WI38 (cell line): ENCODE results near the gene AGPAT3.

Experiments
- H3K4me3 ChIP-seq: 2 replicates; pipeline ENCODE4 v1.5.1; 2011; ENCODE audit warnings: low read depth, mild to moderate bottlenecking, control low read depth, low read length
- CTCF ChIP-seq: IDR thresholded peaks from 2 replicates; pipeline ENCODE4 v1.5.1; 2012; ENCODE audit warnings: low read depth, mild to moderate bottlenecking, control low read depth, low read length

Gene AGPAT3

GRCh38 chr21:43864962-43865539 lies at the start of gene AGPAT3:
Gene AGPAT3 (plus strand): TSS chr21:43865223. CDS start chr21:43959682, 94,459 bp downstream.
- no peak for TF ChIP-seq CTCF
- H3K4me3 ChIP-seq, result peak within 1 kb of the TSS; percentile 69

DNA sequence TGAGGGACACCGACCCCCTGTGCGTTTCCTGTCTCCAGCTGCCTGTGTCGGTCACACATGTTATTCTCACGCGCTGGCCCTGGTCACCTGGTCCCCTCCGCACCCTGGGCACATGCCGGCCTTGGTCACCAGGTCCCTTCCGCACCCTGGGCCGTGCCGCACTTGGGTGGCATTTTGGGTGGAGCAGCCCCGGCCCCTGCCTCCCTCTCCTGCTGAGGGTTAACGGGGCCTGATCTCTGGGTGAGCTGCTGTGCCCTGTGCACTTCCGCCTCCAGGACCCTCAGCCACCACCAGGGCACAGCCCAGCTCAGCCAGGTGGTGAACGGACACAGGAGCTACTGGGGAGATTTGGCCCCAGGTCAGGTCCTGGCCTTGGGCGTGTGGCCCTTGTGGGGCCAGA lies 49.0 kb upstream of the AGPAT3 start:
- H3K4me3 ChIP-seq, result no peak overlapping the region
- no peak for TF ChIP-seq CTCF

GRCh38 chr21:43816611-43817071 lies 48.4 kb upstream of the AGPAT3 start:
- H3K4me3 ChIP-seq, result no peak overlapping the region
- no peak for TF ChIP-seq CTCF

DNA sequence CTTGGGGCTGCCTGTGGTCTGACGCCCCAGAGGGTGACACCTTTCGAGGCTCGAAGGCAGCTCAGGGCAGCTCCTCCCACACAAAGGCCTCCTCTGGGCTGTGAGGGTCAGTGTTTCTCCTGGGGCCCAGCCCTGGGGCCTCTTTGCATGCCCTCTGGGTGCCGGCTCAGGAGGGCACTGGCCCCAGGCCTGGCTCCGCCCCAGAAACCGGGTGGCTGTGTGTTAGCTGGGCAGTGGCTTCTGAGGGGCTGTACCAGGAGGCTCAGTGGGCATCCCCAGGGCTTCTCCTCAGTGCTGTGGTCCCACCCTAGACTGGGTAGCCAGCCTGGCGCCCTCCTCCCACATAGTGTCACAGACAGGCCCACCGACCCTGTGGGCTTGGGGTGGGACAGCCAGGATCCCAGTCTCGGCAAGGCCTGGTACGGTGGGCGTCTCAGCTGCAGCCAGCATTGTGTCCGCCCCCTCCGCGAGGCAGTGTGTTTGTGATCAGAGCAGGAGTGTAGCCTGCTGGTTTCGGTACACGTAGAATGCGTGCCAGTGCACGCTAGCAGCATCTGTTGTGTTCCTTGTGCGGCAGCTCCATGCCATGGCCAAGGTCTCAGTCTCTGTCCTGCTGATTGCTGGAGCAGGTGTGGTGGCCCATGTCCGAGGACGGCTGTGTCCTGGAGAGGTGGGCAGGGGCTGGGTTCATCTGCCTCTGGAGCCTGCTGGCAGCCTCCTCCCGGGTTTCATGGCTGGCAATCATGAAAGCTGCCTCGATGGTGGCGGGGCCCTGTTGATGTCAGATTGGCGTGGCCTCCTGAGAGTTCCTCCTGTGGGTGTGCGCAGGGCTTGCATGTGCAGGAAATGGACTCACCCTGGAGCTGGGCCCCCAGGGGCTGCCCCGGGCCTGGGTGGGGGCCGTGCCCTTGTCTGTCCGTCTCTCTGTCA lies 47.6 kb upstream of the AGPAT3 start:
- TF ChIP-seq CTCF, result no peak
- no peak overlapping the region for H3K4me3 ChIP-seq

DNA sequence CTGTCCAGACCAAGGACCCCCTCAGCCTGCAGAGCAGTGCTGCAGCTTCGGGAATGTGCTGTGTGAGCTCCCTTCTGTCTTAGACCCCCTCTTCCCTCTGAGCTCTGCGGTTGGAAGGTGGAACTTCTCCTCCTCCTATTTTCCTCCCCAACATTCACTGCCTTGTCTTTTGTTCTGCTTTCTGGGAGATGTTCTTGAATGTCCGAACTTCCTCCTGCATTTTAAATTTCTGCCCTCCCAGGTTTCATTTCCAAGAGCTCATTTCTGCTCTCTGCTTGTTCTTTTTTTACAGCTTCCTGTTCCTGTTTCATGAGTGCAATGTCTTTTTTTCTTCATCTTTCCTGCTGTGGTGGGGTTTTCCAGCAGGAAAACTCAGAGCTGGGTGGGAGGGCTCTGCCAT lies 46.3 kb upstream of the AGPAT3 start:
- H3K4me3 ChIP-seq, result no peak overlapping the region
- no peak for TF ChIP-seq CTCF

GRCh38 chr21:43819511-43820405 lies 45.3 kb upstream of the AGPAT3 start:
- TF ChIP-seq CTCF, result no peak
- H3K4me3 ChIP-seq, result no peak overlapping the region
